ENCODE data around the gene THSD7A.

DNA sequence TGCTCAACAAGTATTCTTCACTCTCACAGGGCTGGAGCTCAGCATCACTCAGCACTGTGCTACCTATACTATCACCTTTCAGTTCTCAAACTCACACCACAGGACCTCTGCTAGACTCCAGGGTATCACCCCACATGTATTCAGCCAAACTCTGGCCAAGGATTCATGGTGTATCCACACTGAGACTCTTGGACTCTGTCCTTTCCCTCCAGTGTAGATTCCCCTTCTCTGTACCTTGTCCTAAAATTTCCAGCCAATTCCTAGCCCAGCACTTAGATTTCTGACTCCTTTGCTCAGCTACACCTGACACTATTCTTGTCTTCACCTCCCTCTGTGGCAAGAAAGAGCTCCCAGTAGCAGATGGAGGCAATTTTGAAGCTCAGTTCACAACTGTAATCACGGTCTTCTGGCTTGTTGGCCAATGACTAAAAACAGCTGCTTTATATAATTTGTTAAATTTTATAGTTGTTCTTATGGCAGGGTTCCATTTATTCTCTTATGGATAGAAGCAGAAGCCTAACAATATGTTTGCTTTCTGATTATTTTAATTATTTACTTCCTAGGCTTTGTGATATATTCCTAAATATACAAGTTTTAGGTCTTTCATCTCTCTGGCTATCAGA, 258.8 kb downstream of the THSD7A start:
- TF ChIP-seq, protein P1, sequence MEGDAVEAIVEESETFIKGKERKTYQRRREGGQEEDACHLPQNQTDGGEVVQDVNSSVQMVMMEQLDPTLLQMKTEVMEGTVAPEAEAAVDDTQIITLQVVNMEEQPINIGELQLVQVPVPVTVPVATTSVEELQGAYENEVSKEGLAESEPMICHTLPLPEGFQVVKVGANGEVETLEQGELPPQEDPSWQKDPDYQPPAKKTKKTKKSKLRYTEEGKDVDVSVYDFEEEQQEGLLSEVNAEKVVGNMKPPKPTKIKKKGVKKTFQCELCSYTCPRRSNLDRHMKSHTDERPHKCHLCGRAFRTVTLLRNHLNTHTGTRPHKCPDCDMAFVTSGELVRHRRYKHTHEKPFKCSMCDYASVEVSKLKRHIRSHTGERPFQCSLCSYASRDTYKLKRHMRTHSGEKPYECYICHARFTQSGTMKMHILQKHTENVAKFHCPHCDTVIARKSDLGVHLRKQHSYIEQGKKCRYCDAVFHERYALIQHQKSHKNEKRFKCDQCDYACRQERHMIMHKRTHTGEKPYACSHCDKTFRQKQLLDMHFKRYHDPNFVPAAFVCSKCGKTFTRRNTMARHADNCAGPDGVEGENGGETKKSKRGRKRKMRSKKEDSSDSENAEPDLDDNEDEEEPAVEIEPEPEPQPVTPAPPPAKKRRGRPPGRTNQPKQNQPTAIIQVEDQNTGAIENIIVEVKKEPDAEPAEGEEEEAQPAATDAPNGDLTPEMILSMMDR (IDR thresholded peaks at IDR 0.05): no peak
- TF ChIP-seq ZNF232 (CRISPR knock-in tag; IDR thresholded peaks at IDR 0.05): no peak
